Hepatocyte (in vitro differentiated cells): ENCODE results near the gene VAMP2. TPM values are rescaled to one million over a fixed set of nuclear protein-coding genes. Genes with fewer than 3 reads are reported as not detected.

Experiments used
- DNase-seq: peaks from one replicate; pipeline ENCODE4 v3.0.0-alpha.2; 2016; ENCODE audit warnings: low spot score
- H2AFZ ChIP-seq: fragments of 200-600 bp; sonication (generic); 2 replicates; pipeline ENCODE4 v1.6.0; 2016; ENCODE audit warnings: antibody characterized with exemption, mild to moderate bottlenecking
- H3K27ac ChIP-seq: fragments of 200-600 bp; sonication (generic); 2 replicates; pipeline ENCODE4 v1.5.1; 2016; ENCODE audit warnings: mild to moderate bottlenecking
- H3K27me3 ChIP-seq: fragments of 200-600 bp; sonication (generic); 2 replicates; pipeline ENCODE4 v1.6.1; 2016
- H3K36me3 ChIP-seq: fragments of 200-600 bp; sonication (generic); replicated peaks from 2 replicates; pipeline ENCODE4 v1.5.1; 2016; ENCODE audit warnings: low read depth; ENCODE audit not compliant: insufficient read depth
- H3K4me1 ChIP-seq: fragments of 200-600 bp; sonication (generic); 2 replicates; pipeline ENCODE4 v1.5.1; 2016; ENCODE audit warnings: mild to moderate bottlenecking, moderate library complexity; ENCODE audit not compliant: insufficient read depth
- H3K4me2 ChIP-seq: fragments of 200-600 bp; sonication (generic); 2 replicates; pipeline ENCODE4 v1.6.0; 2016
- H3K4me3 ChIP-seq: fragments of 200-600 bp; sonication (generic); 2 replicates; pipeline ENCODE4 v1.5.1; 2016; ENCODE audit warnings: mild to moderate bottlenecking
- H3K79me2 ChIP-seq: fragments of 200-600 bp; sonication (generic); 2 replicates; pipeline ENCODE4 v1.6.0; 2017; ENCODE audit warnings: mild to moderate bottlenecking
- H3K9me2 ChIP-seq: fragments of 200-600 bp; sonication (generic); replicated peaks from 2 replicates; pipeline ENCODE4 v1.6.0; 2017; ENCODE audit warnings: mild to moderate bottlenecking; ENCODE audit not compliant: insufficient read depth
- H3K9me3 ChIP-seq: fragments of 200-600 bp; sonication (generic); 2 replicates; pipeline ENCODE4 v1.5.1; 2016; ENCODE audit warnings: low read depth, mild to moderate bottlenecking
- H4K20me1 ChIP-seq: fragments of 200-600 bp; sonication (generic); 2 replicates; pipeline ENCODE4 v1.6.0; 2016; ENCODE audit warnings: mild to moderate bottlenecking; ENCODE audit not compliant: insufficient read depth, poor library complexity, severe bottlenecking
- EZH2 ChIP-seq: fragments of 200-600 bp; sonication (generic); IDR thresholded peaks from 2 replicates; pipeline ENCODE4 v1.6.1; 2016; ENCODE audit warnings: antibody characterized with exemption, mild to moderate bottlenecking, borderline replicate concordance
- EZH2phosphoT487 ChIP-seq: fragments of 200-600 bp; sonication (generic); IDR thresholded peaks from one replicate; pipeline ENCODE4 v1.6.1; 2018; ENCODE audit warnings: antibody characterized with exemption, mild to moderate bottlenecking, low read depth, moderate library complexity; ENCODE audit not compliant: unreplicated experiment, severe bottlenecking
- WGBS: methylation state at CpG from one replicate; pipeline ENCODE4 v1.1.6; 2016; ENCODE audit warnings: low lambda C conversion rate; ENCODE audit errors: missing lambda C conversion rate; 5-methylcytosine and 5-hydroxymethylcytosine counted together
- polyA plus RNA-seq: library from polyadenylated mRNA; unstranded; fragments of >200 nt; fragmentation: Nextera tagmentation; extraction: Ambion mirVana; gene quantifications from 2 replicates; pipeline ENCODE4 v1.2.1, GENCODE V29; 2016
- total RNA-seq: library from RNA; depleted of rRNA; stranded (reverse); fragments of >200 nt; gene quantifications from 2 replicates; pipeline ENCODE4 v1.2.3, GENCODE V29; 2014
- TF ChIP-seq, protein P1 (sequence below): fragments of 200-600 bp; sonication (generic); IDR thresholded peaks from 2 replicates; pipeline ENCODE4 v1.5.1; 2016; ENCODE audit warnings: antibody characterized with exemption, mild to moderate bottlenecking; ENCODE audit not compliant: poor library complexity

Gene VAMP2
- total and polyA plus RNA-seq, 2 experiments from 2014 or later = 8.5 to 44.6 TPM

DNA sequence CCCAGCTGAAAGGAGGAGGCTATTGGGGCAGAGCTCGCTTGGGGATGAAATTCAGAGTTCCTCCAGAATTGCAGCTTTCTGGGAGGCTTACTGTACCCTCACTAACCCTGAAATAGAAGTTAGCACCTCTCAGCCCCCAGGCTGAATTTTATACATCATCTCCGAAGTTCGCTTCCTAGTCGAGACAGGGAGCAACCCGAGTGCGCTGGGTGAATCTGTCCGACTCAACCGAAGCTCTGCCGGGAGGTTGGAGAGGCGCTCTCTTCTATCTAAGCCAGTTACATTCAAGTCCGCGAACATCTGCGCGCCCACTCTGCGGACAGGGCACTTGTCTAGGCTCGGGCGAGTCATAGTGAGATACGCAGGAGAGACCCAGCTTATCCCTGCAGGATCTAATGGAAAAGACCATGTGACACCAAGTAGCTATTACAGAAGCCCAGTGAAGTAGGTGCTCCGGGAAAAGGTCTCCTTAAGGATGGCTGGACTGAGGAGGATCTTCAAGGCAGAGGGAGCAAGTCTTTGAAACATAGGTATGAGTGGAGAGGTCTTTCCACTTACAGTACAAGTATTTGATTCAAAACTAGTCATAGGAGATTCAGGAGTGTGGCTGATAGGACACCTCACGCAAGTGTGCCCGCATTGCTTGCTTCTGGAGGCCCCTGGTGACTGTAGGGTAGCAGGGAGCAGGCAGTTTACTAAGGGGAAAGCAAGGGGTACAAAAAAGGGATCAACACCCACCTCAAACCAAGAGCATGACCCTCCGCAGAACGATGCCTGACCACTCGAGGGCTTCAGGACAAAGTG is 38.2 kb downstream of the VAMP2 start:
- no peaks in the 10 kb centered on the region for H4K20me1 ChIP-seq
- no peak overlapping the region for H3K27ac ChIP-seq
- H3K36me3 ChIP-seq = no peaks in the 10 kb centered on the region
- no peaks in the 10 kb centered on the region for H3K79me2 ChIP-seq
- no peak for TF ChIP-seq EZH2
- TF ChIP-seq, protein P1, sequence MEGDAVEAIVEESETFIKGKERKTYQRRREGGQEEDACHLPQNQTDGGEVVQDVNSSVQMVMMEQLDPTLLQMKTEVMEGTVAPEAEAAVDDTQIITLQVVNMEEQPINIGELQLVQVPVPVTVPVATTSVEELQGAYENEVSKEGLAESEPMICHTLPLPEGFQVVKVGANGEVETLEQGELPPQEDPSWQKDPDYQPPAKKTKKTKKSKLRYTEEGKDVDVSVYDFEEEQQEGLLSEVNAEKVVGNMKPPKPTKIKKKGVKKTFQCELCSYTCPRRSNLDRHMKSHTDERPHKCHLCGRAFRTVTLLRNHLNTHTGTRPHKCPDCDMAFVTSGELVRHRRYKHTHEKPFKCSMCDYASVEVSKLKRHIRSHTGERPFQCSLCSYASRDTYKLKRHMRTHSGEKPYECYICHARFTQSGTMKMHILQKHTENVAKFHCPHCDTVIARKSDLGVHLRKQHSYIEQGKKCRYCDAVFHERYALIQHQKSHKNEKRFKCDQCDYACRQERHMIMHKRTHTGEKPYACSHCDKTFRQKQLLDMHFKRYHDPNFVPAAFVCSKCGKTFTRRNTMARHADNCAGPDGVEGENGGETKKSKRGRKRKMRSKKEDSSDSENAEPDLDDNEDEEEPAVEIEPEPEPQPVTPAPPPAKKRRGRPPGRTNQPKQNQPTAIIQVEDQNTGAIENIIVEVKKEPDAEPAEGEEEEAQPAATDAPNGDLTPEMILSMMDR = no peak
- no peak for TF ChIP-seq EZH2phosphoT487
- H2AFZ ChIP-seq = no peak overlapping the region
- 4% methylated on average over 24 of the region's 24 CpGs for WGBS
- H3K4me3 ChIP-seq = peak overlapping the region; percentile 27
- H3K9me3 ChIP-seq = no peaks in the 10 kb centered on the region
- peak; percentile 44 for DNase-seq
- H3K27me3 ChIP-seq = peaks cover 29% of the 10 kb centered on the region
- H3K4me2 ChIP-seq = peak overlapping the region; percentile 88
- H3K4me1 ChIP-seq = peaks cover 35% of the 10 kb centered on the region
- H3K9me2 ChIP-seq = no peaks in the 10 kb centered on the region

DNA sequence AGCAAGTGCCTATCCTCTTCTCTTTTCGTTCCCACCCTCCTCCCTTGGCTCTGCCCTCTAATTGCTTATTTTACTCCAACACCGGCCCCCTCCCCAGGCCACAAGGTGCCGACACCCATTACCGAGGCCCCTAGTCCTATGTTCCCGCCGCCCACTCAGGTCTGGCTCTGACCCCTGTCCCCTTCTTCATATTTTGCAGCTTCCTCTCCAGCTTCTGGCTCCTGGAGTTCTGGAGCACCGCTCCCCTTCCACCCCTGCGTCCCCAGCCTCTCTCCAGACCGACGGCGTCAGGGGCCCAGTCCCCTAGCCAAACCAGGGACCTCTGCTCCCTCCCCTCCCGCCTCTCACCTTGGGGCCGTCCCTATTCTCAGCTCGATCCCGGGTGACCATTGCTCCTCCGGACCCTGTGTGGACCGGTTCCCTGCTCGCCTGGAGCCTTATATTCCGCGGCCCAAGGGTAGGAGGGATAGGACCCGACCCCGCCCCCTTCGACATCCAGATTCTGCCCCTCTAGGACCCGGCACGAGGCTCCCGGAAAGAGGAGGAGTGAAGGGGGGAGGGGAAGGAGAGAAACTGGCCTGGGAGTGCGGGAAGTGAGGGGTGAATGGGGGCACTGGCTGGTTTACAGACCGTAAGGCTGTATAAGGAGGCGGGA is 38.9 kb downstream of the VAMP2 start, which contains the start of gene HES7:
TSS of gene HES7 (minus strand) at position 412 of the 655 bp plus-strand sequence. CDS start at position 390, 22 bp downstream.
- peak within 1 kb of the TSS; percentile 34 for H2AFZ ChIP-seq
- peak; percentile 61 for DNase-seq

DNA sequence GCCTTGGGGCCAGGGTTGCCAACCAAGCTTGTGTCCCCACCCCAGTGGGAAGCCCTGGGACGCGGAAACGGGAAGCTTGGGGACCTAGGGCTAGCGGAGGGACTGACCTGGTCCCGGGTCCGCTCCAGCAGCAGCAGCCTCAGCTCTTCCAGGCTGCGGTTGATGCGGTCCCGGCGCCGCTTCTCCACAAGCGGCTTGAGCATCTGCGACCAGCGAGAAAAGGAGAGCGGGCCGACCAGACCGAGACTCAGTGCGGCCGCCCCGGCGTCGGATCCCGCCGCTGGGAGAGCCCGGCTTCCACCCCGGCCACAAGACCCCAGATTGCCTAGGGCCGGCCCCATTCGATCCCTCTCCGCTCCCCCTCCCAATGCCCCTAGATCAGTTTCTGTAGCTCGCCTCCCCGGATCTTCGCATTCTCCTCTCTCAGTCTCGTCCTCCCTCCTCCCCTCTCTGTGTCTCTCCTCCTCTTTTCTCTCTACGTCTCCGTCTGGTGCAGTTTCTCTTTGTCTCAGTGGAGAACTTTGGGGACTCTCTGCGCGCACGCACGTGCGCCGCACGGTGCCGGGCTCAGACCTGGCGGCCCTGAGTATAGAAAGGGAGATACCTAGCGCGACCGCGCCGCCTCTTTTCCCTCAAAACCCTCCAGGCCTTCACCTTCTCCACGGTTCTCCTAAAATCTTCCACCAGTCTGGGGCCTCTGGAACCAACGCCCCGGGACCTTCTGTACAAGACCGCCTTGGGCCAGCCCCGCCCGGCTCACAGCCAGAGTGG is 39.6 kb downstream of the VAMP2 start:
- Histone ChIP-seq H2AFZ (peak overlapping the region; percentile 34), H3K4me2 (peak overlapping the region; percentile 88), H3K9me3 (no peaks in the 10 kb centered on the region), H3K79me2 (no peaks in the 10 kb centered on the region), H3K4me1 (peaks cover 35% of the 10 kb centered on the region), H3K27me3 (peaks cover 29% of the 10 kb centered on the region), H3K36me3 (no peaks in the 10 kb centered on the region), H3K4me3 (peak overlapping the region; percentile 37), H4K20me1 (no peaks in the 10 kb centered on the region), H3K9me2 (no peaks in the 10 kb centered on the region), H3K27ac (no peak overlapping the region)
- WGBS = 2% methylated on average over 39 of the region's 55 CpGs
- DNase-seq = peak; percentile 30
- no peak for TF ChIP-seq EZH2
- TF ChIP-seq, protein P1 = no peak
- TF ChIP-seq EZH2phosphoT487 = peak; percentile 58

More for the DNA sequence above, 38.9 kb downstream of the VAMP2 start, which contains the start of gene HES7:
- TF ChIP-seq EZH2 (no peak), EZH2phosphoT487 (no peak)
- TF ChIP-seq, protein P1 = no peak
- no peaks in the 10 kb centered on the region for H3K9me3 ChIP-seq
- WGBS = 1% methylated on average over 29 of the region's 29 CpGs
- peak within 1 kb of the TSS; percentile 37 for H3K4me3 ChIP-seq
- H3K9me2 ChIP-seq = no peaks in the 10 kb centered on the region
- H3K27me3 ChIP-seq = peaks cover 29% of the 10 kb centered on the region
- H4K20me1 ChIP-seq = no peaks in the 10 kb centered on the region
- peaks cover 35% of the 10 kb centered on the region for H3K4me1 ChIP-seq
- no peak within 1 kb of the TSS for H3K27ac ChIP-seq
- H3K36me3 ChIP-seq = no peaks in the 10 kb centered on the region
- no peaks in the 10 kb centered on the region for H3K79me2 ChIP-seq
- H3K4me2 ChIP-seq = peak within 1 kb of the TSS; percentile 88
